Omental fat pad (tissue), 4 donors: ENCODE measurements around the gene ATP8B4. TPM values are rescaled to one million over a fixed set of nuclear protein-coding genes. Genes with fewer than 3 reads are reported as not detected.

Experiments used
- ATAC-seq: fragments of 150-250 bp; one replicate; pipeline ENCODE4 v1.9.1; 2016; ENCODE audit warnings: mild to moderate bottlenecking, moderate library complexity; ENCODE audit not compliant: low FRiP score
- DNase-seq: peaks from one replicate; pipeline ENCODE4 v3.0.0-alpha.2; 2019; ENCODE audit warnings: low spot score
- CTCF ChIP-seq, 3 donors: fragments of 450-650 bp; IDR thresholded peaks; one replicate each; pipeline ENCODE4 v1.5.1; 2016 to 2017; ENCODE audit warnings: antibody characterized with exemption in 3 of 3, mild to moderate bottlenecking in 3 of 3, moderate library complexity in 2 of 3
- total RNA-seq, 4 donors: library from RNA; depleted of rRNA; stranded (reverse); fragments of >200 nt; gene quantifications; one replicate each; pipeline ENCODE4 v1.1.0, GENCODE V29; 2016

The ATP8B4 gene, protein sequence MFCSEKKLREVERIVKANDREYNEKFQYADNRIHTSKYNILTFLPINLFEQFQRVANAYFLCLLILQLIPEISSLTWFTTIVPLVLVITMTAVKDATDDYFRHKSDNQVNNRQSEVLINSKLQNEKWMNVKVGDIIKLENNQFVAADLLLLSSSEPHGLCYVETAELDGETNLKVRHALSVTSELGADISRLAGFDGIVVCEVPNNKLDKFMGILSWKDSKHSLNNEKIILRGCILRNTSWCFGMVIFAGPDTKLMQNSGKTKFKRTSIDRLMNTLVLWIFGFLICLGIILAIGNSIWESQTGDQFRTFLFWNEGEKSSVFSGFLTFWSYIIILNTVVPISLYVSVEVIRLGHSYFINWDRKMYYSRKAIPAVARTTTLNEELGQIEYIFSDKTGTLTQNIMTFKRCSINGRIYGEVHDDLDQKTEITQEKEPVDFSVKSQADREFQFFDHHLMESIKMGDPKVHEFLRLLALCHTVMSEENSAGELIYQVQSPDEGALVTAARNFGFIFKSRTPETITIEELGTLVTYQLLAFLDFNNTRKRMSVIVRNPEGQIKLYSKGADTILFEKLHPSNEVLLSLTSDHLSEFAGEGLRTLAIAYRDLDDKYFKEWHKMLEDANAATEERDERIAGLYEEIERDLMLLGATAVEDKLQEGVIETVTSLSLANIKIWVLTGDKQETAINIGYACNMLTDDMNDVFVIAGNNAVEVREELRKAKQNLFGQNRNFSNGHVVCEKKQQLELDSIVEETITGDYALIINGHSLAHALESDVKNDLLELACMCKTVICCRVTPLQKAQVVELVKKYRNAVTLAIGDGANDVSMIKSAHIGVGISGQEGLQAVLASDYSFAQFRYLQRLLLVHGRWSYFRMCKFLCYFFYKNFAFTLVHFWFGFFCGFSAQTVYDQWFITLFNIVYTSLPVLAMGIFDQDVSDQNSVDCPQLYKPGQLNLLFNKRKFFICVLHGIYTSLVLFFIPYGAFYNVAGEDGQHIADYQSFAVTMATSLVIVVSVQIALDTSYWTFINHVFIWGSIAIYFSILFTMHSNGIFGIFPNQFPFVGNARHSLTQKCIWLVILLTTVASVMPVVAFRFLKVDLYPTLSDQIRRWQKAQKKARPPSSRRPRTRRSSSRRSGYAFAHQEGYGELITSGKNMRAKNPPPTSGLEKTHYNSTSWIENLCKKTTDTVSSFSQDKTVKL
- total RNA-seq = 10 to 100 TPM; 12.1 to 32.3 (median 16.5) TPM

DNA sequence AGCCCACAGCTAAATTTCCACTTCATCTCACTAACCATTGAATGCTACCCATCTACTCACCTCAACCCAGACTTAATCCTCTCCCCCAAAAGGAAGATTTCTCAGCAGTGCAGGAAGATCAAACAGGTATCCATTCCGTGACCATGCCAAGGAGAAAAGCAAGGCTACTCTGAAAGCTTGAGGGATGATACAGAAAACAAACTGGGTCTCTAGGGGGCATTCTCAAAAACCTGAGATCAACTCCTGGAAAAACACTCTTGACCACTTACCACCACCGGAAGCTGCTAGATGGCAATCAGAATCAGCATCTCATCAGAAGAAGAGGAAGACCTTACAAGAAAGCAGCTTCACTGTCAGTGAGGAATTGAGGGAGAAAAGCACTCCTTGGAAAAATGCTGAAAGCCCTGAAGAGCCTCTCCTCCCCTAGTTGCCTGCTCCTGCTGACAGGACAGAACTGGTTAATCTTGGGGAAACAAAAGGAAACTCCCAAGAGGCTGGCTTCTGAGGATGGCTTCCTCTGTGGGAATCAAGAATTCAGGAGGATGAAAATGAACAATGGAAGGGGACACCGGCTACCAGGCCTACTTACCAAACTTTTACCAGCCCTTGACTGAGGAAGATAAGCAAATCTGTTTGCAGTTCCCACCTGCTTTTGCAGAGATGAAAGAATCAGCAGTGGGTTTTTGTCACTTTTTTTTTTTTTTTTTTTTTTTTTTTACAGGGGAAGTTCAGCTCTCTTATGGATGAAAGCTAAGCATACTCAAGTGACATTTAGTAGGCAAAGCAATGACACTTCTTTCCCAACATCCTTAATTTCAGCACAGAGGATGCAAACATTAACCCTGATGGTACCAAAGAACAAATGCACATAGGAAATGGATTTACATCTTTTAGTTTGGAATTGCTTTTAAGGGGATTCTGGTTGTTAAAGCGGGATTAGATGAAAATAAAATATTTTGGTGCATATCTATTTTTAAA lies at the start of gene ATP8B4:
Gene ATP8B4, minus strand, starts transcription at position 171 of the 978 bp plus-strand sequence. CDS start 12,267 bp downstream, outside the sequence.
- ATAC-seq (no peak), DNase-seq (no peak)
- TF ChIP-seq CTCF (IDR thresholded peaks at IDR 0.05) = no peak

DNA sequence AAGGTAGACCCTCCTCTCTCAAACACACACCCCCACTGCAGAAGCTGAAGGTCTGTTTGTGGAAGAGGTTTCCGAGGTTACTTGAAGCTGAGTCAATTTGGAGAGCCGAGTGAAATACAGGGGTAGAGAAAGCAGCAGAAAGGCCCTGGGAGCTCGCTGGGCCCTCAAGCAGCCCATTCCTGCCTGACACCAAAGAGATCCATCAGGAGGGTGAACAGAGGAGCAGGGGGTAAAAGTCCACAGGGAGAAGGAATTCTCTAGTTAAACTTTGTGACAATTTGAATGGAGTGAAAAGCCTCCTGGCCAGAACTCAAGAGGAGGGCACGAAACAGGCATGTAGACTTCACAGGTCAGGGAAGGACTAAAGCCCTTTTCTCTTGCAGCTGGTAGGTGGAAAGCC lies 49.3 kb upstream of the ATP8B4 start:
- DNase-seq (no peak), ATAC-seq (no peak)
- TF ChIP-seq CTCF (IDR thresholded peaks at IDR 0.05) = no peak

DNA sequence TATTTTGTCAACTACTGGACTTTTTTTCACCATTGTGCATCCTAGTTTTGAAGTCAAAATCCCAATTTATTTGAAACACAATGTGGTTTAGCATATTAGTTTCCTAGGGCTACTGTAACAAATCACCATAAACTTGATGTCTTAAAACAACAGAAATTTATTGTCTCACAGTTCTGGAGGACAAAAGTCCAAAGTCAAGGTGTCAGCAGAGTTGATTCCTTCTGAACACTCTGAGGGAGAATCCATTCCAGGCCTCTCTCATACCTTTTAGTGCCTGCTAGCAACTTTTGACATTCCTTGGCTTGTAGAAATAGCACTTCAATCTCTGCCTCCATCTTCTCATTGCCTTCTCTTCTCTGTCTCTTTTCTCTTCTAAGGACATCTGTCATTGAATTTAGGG lies 48.1 kb upstream of the ATP8B4 start:
- no peak for DNase-seq
- no peak for ATAC-seq
- TF ChIP-seq CTCF (IDR thresholded peaks at IDR 0.05) = no peak

- no peak for TF ChIP-seq CTCF (IDR thresholded peaks at IDR 0.05)
- ATAC-seq (peak; percentile 88), DNase-seq (no peak)
Measured at GRCh38 chr15:50166216-50166615, 47.2 kb upstream of the ATP8B4 start.

- DNase-seq (no peak), ATAC-seq (no peak)
- TF ChIP-seq CTCF (IDR thresholded peaks at IDR 0.05) = no peak
Measured at GRCh38 chr15:50164458-50164857, 45.4 kb upstream of the ATP8B4 start.
